ENCODE measurements around the gene SEC24D.
A peak's percentile ranks its signal among the peaks of the same experiment; 100 is the strongest.

SEC24D gene

DNA sequence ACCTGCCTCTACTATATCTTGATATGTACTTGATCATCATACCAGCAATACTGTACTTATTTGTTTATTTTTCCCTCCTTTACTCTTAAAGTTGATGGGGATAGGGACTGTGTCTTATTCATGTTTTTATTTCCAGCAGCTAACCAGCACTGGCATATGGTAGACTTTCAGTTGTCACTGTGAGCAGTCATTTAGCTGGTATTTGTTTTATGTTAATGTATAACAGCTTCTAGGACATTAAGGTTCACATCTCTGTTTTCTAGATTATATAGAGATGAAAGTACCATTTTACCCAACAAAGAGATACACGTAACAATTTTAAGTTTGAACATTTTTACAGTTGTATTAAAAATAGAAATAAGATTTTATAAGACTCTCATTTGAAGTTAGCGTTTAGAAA is 132.8 kb downstream of the SEC24D start:
- Histone ChIP-seq H3K36me3 (ENCODE audit: control insufficient read depth in 1 of 2, insufficient read depth in 2 of 2, low read length in 2 of 2) (peaks cover 40 to 54% of the 10 kb centered on the region in 2 donors), H3K27me3 (ENCODE audit: low read depth, low read length) (no peaks in the 10 kb centered on the region), H3K4me1 (ENCODE audit: control insufficient read depth in 1 of 2, insufficient read depth in 2 of 2, low read length in 2 of 2) (peaks cover 0 to 4% of the 10 kb centered on the region in 2 donors), H3K27ac (ENCODE audit: low read length) (no peak overlapping the region), H3K9me3 (ENCODE audit: control insufficient read depth in 1 of 2, low read length in 2 of 2) (no peaks in the 10 kb centered on the region), H3K4me3 (ENCODE audit: low read depth in 1 of 2, low read length in 2 of 2) (no peak overlapping the region)

DNA sequence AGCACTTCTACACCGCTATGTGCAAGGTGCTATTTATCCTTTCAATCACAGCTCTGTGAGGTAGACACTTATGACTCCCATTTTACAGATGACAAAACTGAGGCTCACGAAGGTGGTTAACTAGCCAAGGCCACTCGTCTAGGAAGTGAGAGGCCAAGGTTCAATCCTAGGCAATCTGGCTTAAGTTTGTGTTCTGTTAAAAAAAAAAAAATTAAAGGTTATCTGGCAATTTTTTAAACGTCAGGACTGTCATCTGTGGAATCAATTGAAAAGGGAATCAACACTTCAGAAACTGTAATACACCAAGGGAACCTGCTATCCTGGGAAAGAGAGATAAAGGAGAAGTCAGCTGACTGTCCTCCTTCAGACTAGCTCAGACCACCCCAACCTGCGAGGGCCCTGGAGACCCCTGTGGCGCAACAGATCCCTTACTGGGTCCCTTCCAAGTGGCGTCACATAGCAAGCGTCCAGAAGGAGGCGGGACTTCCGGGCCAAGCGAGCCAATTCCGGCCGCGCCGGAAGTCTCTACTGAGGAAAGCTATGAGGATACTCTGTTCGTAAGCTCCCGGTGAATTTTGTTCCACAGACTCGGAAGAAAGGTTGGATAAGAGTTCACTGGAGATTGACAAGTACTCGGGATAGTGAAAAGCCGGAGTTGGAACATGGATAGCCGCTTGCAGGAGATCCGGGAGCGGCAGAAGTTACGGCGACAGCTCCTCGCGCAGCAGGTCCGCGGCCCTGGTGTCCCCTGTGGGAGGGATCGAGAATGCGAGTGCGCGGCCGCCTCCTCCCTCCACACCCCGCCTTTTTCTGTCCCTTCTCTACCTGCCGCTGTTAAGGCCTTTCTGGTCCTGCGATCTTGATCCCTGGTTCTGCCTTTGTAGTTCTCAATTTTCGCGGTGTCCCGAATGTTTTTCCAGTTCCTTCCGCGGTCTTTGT is 150.8 kb downstream of the SEC24D start, which contains the start of gene METTL14:
TSS of gene METTL14 (plus strand) at position 520 of the 939 bp plus-strand sequence. CDS start at position 663, 143 bp downstream.
- H3K27ac ChIP-seq (ENCODE audit: low read length) = peak within 1 kb of the TSS; percentile 97
- peaks cover 8 to 25% of the 10 kb centered on the region in 2 donors for H3K4me1 ChIP-seq (ENCODE audit: control insufficient read depth in 1 of 2, insufficient read depth in 2 of 2, low read length in 2 of 2)
- H3K36me3 ChIP-seq (ENCODE audit: control insufficient read depth in 1 of 2, insufficient read depth in 2 of 2, low read length in 2 of 2) = peaks cover 0 to 12% of the 10 kb centered on the region in 2 donors
- no peaks in the 10 kb centered on the region for H3K9me3 ChIP-seq (ENCODE audit: control insufficient read depth in 1 of 2, low read length in 2 of 2)
- H3K27me3 ChIP-seq (ENCODE audit: low read depth, low read length) = no peaks in the 10 kb centered on the region
- peak within 1 kb of the TSS; percentile 91 to 97 for H3K4me3 ChIP-seq (ENCODE audit: low read depth in 1 of 2, low read length in 2 of 2)

DNA sequence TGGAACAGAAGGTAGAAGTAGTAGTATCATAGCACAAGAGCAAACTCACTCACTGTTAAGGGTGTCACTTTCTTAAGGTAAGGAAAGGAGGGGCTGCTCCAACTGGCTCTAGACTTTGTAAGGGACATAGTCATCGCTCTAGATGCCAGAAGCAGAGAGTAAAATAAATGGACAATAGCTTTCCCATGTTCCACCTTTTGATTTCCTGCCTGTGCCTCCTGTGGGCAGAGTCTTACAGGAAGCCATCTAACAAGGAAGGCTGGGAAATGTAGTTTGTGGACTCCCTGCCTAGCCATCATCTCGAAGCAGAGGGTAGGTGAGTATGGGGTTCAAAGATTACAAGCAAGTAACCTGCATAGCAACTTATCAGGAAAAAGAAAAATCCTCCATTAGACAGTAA is 152.4 kb downstream of the SEC24D start:
- H3K27me3 ChIP-seq (ENCODE audit: low read depth, low read length) = no peaks in the 10 kb centered on the region
- peaks cover 0 to 6% of the 10 kb centered on the region in 2 donors for H3K36me3 ChIP-seq (ENCODE audit: control insufficient read depth in 1 of 2, insufficient read depth in 2 of 2, low read length in 2 of 2)
- no peak overlapping the region for H3K4me3 ChIP-seq (ENCODE audit: low read depth in 1 of 2, low read length in 2 of 2)
- H3K27ac ChIP-seq (ENCODE audit: low read length) = no peak overlapping the region
- H3K4me1 ChIP-seq (ENCODE audit: control insufficient read depth in 1 of 2, insufficient read depth in 2 of 2, low read length in 2 of 2) = peaks cover 8 to 25% of the 10 kb centered on the region in 2 donors
- no peaks in the 10 kb centered on the region for H3K9me3 ChIP-seq (ENCODE audit: control insufficient read depth in 1 of 2, low read length in 2 of 2)

DNA sequence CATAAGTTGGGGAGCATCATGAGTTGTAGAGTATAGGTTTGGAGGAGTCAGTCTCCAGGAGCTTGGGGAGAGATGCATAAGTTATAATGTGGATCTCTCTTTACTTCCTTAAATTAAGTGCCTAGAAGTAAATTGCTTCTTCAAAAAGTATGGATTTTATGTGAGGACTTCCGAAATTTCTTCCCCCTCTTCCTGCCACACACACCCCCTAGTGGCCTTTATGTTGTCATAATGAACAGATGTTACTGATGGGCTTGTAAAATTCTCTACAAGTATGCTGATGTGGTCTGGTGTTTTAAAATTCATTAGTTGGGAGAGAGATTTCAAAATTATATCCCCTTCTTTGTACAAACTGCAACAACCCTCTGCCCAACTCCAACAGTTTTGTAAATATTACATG is 153.0 kb downstream of the SEC24D start:
- Histone ChIP-seq H3K36me3 (ENCODE audit: control insufficient read depth in 1 of 2, insufficient read depth in 2 of 2, low read length in 2 of 2) (peaks cover 0 to 2% of the 10 kb centered on the region in 2 donors), H3K27ac (ENCODE audit: low read length) (no peak overlapping the region), H3K4me1 (ENCODE audit: control insufficient read depth in 1 of 2, insufficient read depth in 2 of 2, low read length in 2 of 2) (peaks cover 8 to 21% of the 10 kb centered on the region in 2 donors), H3K4me3 (ENCODE audit: low read depth in 1 of 2, low read length in 2 of 2) (no peak overlapping the region), H3K27me3 (ENCODE audit: low read depth, low read length) (no peaks in the 10 kb centered on the region), H3K9me3 (ENCODE audit: control insufficient read depth in 1 of 2, low read length in 2 of 2) (no peaks in the 10 kb centered on the region)

DNA sequence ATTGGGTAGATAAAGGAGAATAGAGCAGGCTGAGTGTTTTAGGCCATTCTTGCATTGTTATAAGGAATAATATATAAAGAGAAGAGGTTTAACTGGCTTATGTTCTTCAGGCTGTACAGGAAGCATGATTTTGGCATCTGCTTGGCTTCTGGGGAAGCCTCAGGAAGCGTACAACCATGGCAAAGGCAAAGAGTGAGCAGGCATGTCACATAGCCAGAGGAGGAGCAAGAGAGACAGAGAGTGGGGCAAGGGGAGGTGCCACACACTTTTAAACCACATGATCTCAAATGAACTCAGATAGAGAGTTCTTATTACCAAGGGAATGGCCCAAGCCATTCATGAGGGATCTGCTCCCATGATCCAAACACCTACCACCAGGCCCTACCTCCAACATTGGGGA is 155.1 kb downstream of the SEC24D start:
- Histone ChIP-seq H3K4me1 (ENCODE audit: control insufficient read depth in 1 of 2, insufficient read depth in 2 of 2, low read length in 2 of 2) (no peaks in the 10 kb centered on the region), H3K27me3 (ENCODE audit: low read depth, low read length) (no peaks in the 10 kb centered on the region), H3K36me3 (ENCODE audit: control insufficient read depth in 1 of 2, insufficient read depth in 2 of 2, low read length in 2 of 2) (no peaks in the 10 kb centered on the region), H3K4me3 (ENCODE audit: low read depth in 1 of 2, low read length in 2 of 2) (no peak overlapping the region), H3K27ac (ENCODE audit: low read length) (no peak overlapping the region), H3K9me3 (ENCODE audit: control insufficient read depth in 1 of 2, low read length in 2 of 2) (no peaks in the 10 kb centered on the region)

DNA sequence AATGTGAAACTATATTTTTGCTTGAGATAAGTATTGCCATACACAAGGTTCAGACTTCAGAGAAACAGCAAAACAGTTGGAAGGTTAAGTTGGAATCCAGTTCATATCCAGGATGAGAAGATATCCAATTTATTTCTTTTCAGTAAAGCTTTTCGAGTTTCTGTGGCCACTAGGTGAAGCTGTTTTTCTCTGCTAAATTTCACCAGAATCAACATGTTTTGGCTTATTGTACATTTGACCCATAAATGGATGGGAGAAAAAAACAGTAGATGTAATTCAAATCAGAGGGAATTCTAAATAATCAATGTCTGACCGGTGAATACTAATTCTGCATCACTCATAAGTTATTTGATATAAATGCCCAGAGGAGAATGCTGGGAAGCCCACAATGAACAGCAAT is 159.8 kb downstream of the SEC24D start:
- no peaks in the 10 kb centered on the region for H3K27me3 ChIP-seq (ENCODE audit: low read depth, low read length)
- no peak overlapping the region for H3K4me3 ChIP-seq (ENCODE audit: low read depth in 1 of 2, low read length in 2 of 2)
- no peak overlapping the region for H3K27ac ChIP-seq (ENCODE audit: low read length)
- no peaks in the 10 kb centered on the region for H3K36me3 ChIP-seq (ENCODE audit: control insufficient read depth in 1 of 2, insufficient read depth in 2 of 2, low read length in 2 of 2)
- no peaks in the 10 kb centered on the region for H3K4me1 ChIP-seq (ENCODE audit: control insufficient read depth in 1 of 2, insufficient read depth in 2 of 2, low read length in 2 of 2)
- H3K9me3 ChIP-seq (ENCODE audit: control insufficient read depth in 1 of 2, low read length in 2 of 2) = no peaks in the 10 kb centered on the region

Data from muscle layer of duodenum (tissue), 2 donors.